Putamen (tissue), 1 donor: ENCODE data around the gene IRF7.

ENCODE experiments used
- DNase-seq: peaks from one replicate; pipeline ENCODE4 v3.0.0-alpha.2; 2016; ENCODE audit warnings: low spot score

Gene IRF7

DNA sequence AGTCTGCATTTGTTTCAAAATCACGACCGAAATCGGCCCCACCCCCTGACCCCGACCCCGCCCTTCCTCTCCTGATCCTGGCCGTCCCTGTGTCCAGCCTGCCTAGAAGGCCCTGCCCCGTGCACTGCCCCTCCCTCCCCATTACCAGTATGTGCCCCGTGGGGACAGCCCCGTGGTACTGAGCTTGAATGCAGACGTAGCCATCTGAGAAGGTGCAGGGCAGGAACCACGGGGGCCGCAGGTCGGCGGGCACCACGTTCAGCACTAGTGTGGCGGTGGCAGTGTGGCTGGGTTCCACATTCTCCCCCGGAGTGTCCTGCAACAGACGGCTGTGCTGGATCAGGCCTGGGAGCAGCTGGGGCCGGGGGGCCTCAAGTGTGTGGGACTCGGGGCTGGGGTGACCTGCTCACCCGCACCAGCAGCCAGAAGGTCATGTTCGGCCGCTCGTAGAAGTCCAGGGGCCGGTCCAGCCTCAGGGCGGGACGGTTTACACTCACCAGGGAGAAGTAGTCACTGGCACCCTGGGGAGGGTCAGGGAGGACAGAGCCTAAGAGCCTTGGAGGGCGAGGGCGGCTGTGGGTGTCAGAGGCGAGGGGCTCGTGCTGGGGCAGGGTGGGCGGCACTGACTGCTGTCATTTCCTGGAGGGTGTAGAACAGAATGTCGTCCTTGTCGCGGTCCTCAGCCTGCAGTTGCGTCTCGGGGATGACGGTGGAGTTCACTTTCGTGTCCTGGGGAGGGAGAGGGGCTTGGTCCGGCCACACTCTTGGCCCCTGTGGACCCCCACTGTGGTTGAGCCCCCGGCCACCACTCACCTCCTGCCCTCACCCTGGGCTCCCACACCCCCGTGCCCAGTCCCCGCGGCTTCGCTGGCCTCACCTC lies 5.4 kb upstream of the IRF7 start:
- DNase-seq = no peak

DNA sequence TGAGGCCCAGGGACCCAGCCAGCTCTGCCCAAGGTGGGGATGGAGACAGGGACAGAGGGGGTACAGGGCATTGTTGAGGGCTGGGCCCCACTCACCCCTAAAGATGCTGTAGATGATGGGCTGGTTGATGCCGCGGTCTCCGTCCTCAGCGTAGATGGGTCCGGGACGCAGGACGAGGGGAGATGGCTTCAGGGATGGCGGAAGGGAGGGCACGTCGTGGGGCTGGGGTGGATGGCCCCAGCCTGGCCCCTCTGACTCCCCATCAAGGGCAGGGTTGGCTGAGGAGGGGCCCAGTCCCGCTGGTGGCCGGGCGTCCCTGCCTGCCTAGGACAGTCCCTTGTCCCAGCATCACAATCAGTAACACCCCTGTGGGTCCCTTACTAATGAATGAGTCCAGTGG lies 4.5 kb upstream of the IRF7 start:
- no peak for DNase-seq

- no peak for DNase-seq
Observed at GRCh38 chr11:619628-620050, 3.9 kb upstream of the IRF7 start.

- no peak for DNase-seq
Observed at GRCh38 chr11:618856-619627, 3.3 kb upstream of the IRF7 start.

DNA sequence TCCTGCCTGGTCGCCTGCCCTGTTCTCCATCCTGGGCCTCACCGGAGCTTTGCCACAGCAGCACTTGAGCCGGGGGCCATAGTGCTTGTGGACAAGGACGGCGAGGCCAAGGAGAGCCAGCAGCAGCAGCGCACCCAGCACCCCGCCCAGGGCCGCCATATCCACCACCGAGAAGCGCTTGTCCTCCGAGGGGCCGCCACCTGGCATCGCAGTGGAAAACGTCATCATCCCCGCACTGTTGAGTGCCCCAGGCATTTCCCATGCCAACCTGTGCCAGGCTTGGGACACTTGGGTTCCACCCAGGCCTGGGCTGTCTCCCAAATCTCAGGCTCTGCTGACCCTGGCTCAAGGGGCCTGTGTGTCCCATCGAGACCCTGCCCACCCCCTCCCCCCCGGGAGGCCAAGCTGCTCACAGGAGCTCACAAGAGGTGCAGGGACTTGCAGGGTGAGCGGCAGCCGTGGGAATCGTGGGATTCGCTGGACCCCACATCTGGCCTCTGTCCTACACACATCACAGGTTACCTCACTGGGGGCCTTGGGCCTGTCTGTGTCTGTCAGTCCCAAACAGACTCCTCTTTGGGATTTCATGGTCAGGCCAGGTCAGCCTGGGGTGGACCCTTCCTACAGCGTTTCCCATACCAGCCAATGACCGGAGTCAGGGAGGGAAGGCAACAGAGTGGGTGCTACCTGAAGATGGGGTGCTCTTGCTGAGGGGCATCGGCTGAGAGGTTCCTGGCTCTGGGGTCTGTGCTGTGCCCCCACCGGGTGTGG lies 2.3 kb upstream of the IRF7 start:
- DNase-seq = no peak

DNA sequence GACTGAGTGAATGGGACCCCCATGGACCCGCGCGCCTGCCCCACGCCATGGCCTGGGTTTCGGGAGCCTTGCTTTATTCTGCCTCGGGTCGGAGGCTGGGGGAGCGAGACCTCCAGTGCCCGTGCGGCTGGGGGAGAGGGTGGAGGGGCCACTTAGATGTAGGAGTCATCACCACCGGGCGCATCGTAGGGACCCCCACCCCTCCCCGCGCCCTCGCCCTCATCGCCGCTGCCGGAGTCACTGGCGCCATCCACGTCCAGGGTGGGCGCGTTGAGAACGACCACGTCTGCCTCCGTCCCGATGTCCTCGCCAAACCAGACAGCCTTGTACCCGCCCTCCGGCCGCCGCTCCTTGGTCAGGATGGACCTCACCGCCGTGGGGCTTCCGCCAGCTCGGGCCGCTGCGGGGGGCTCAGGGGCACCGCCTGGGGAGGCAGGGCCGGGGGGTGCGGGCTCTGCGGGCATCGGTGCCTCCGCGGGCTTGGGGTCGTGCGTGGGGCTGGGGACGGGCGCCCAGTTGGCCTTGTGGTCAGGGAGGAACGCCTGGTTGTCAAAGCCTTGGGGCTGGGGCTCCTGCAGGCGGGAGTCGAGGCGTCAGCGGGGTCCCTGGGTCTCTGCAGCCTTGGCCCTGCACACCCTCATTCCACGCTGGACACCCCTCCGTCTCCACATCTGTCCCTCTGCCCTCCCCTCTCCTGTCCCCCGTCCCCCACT lies 1.6 kb upstream of the IRF7 start:
- DNase-seq = no peak

DNA sequence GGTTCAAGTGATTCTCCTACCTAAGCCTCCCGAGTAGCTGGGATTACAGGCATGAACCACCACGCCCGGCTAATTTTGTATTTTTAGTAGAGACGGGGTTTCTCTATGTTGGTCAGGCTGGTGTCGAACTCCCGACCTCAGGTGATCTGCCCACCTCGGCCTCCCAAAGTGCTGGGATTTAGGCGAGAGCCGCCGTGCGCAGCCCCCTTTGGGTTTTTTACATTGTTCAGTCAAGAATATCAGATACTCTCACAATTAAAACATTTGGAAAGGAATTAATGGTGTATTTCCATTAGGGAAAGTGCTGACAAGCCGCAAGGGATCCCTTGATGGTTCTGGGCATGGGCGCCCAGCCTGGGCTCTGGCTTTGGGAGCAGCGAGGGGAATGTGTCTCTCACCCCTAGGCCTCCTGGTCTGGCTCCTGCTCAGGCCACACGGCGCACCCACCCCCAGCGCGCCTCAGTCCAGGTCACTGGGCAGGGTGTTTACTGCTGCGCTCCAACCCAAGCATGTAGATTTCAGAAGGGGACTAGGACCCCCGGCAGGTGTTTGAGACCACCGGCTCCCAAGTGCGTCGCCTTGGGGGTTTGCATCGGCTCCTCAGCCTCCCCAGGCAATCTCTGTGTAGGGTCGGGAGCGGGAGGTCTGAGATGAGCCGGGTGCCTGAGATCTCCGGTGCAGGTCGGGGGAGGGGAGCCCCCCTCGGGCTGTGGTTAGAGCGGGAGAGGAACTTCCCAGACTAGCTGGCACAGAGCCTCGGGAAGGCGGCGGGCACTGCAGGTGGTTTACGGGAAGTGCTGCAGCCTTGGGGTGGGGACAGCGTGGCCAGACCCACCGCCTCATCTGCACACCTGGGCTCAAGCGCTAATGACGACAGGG lies 809 bp upstream of the IRF7 start:
- DNase-seq = no peak

GRCh38 chr11:614623-615503 lies 887 bp downstream of the IRF7 start:
- DNase-seq = no peak

DNA sequence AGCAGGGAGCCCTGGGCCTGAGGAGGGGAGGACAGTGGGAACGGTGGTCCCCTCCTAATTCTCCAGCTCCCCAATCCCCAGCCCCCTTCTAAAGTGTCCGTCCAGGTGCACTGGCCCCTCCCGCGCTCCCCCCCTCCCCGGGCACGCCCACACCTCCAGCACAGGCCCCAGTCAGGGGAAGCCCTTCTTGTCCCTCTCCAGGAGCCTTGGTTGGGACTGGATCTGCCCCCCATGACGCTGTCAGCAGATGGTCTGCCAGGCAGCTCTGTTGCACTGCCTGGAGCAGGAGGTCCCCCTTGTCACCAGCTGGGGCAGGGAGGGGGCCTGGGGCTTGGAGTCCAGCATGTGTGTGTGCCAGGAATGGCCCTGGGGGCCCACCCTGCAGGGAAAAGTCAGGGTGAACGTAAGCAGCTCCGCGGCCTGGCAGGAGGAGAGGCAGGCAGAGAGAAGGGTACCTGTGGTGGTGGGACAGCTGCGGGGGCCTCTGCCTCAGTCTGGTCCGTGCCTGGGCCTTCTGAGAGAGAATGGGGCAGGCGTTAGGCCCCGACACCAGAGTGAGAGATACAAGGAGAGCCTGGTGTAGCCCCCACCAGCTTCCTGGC lies 1.6 kb downstream of the IRF7 start:
- DNase-seq = no peak

- DNase-seq = no peak
Observed at GRCh38 chr11:613369-613968, 2.3 kb downstream of the IRF7 start.

DNA sequence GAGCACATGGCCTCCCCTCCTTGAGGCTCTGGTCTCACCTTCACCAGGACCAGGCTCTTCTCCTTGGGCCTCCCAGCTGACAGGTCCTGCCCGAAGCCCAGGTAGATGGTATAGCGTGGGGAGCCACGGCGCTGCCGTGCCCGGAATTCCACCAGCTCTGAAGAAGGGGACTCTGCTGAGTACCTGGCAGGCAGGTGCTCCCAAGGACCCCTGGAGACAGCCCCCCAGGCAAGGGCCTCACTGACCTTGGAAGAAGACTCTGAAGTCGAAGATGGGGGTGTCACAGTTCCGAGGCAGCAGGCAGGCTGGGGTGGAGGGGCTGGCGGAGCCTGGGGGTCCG lies 2.8 kb downstream of the IRF7 start:
- DNase-seq = no peak

DNA sequence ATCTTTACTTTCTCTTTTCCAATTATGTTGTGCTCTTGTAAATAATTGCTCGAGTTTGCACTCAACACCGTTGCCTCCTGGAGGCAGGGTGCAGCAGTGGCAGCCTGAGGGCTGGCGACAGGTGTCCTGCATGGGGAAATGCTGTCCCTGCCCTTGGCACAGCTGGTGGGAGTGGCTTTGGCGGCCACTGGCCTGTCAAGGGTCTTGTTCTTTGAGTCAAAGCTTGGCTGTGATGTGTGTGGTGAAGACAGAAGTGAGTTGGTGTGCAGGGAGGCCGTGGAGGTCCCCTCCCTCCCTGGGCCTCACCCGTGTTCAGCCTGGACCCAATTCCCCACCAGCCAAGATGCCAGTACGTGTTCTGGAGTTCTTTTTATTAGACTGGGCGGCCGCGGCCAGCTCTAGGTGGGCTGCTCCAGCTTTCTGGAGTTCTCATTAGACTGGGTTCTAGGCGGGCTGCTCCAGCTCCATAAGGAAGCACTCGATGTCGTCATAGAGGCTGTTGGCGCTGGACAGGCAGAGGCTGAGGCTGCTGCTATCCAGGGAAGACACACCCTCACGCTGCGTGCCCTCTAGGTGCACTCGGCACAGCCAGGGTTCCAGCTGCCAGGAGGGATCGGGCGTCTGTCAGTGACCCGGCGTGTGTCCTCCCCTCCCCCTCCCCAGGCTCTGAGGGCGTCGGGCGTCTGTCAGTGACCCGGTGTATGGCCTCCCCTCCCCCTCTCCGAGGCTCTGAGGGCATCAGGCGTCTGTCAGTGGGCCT lies 3.4 kb downstream of the IRF7 start:
- DNase-seq = no peak

DNA sequence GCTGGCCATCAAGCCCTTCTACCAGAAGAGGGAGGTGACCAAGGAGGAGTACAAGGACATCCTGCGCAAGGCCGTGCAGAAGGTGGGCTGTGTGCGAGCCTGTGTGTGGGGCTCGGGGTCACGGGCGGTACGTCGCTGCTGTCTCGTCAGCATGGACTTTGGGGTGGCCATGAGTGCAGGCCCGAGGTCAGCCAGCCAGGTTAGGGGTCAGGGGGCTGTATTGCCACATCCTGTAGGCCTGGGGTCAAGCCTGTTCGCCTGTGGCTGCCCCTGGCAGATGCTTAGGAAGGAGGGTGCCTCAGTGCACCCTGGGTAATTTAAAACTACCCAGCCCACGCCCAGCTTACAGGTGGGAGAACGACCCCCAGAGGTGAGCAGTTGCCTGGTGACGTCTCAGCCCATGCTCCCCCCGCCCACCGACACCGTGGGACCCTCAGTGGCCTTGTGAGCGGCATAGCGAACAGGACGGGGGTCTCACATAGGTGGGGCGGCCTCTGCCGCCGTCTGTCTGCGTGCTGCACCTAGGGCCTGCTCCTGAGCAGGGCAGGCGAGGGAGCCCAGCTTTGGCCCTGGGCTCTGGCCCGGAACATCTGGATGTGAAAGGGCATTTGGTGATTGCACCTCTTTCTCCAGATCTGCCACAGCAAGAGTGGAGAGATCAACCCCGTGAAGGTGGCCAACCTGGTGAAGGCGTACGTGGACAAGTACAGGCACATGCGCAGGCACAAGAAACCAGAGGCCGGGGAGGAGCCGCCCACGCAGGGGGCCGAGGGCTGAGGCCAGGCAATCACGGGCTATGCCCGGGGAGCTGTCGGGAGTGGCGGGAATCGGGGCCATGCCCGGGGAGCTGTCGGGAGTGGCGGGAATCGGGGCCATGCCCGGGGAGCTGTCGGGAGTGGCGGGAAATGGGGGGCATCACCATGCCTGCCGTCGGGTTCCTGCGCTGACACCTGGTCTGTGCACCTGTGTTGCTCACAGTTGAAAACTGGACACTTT lies 4.5 kb downstream of the IRF7 start:
- DNase-seq = no peak

- no peak for DNase-seq
Observed at GRCh38 chr11:610146-610801, 5.5 kb downstream of the IRF7 start.

DNA sequence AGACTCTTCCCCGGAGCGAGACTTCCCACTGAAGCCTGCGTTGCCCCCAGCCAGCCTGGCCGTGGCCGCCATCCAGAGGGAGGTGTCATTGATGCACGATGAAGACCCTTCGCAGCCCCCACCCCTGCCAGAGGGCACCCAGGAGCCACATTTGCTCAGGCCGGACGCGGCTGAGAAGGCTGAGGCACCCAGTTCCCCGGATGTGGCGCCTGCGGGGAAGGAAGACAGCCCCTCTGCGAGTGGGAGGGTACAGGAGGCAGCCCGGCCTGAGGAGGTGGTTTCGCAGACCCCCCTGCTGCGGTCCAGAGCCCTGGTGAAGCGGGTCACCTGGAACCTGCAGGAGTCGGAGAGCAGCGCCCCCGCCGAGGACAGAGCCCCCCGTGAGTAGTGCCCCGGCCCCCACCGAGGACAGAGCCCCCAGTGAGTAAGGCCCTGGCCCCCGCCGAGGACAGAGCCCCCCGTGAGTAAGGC lies 6.4 kb downstream of the IRF7 start:
- DNase-seq = no peak

DNA sequence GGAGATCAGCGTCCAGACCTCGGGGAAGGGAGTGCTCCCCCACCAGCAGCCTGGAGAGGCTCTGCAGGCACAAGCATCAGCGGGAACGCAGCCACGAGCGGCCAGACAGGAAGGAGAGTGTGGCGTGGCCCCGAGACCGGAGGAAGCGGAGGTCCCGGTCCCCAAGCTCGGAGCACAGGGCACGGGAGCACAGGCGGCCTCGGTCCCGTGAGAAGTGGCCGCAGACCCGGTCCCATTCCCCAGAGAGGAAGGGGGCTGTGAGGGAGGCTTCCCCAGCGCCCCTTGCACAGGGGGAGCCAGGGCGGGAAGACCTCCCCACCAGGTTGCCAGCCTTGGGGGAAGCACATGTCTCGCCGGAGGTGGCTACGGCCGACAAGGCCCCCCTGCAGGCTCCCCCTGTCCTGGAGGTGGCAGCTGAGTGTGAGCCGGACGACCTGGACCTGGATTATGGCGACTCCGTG lies 6.9 kb downstream of the IRF7 start:
- no peak for DNase-seq
